ENCODE data around the gene SGMS1.

DNA sequence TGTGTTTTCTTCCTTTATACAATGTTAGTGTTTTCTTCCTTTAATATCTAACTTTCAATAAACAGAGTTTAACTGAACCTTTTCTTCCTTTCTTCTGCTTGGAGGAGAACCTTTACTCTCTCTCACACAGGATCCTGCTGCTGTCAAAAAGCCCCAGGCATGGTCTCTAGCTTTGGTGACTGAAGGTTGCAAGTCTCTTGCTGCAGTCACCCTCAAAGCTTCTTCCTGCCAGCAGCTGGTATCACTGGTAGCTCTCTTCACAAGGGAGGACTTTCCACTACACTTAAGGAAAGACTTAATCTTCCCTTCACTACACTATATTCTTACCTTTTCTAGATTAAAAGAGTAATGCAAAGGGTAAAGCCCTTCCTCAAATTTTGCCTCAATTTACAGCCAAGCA, 153.4 kb downstream of the SGMS1 start:
- TF ChIP-seq, protein P1, sequence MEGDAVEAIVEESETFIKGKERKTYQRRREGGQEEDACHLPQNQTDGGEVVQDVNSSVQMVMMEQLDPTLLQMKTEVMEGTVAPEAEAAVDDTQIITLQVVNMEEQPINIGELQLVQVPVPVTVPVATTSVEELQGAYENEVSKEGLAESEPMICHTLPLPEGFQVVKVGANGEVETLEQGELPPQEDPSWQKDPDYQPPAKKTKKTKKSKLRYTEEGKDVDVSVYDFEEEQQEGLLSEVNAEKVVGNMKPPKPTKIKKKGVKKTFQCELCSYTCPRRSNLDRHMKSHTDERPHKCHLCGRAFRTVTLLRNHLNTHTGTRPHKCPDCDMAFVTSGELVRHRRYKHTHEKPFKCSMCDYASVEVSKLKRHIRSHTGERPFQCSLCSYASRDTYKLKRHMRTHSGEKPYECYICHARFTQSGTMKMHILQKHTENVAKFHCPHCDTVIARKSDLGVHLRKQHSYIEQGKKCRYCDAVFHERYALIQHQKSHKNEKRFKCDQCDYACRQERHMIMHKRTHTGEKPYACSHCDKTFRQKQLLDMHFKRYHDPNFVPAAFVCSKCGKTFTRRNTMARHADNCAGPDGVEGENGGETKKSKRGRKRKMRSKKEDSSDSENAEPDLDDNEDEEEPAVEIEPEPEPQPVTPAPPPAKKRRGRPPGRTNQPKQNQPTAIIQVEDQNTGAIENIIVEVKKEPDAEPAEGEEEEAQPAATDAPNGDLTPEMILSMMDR (IDR thresholded peaks at IDR 0.05; ENCODE audit: low read depth, low read length, poor library complexity, severe bottlenecking): no peak
- no peak for TF ChIP-seq EZH2phosphoT487 (IDR thresholded peaks at IDR 0.05; ENCODE audit: borderline replicate concordance, low read length)

All from DOHH2 (cell line).